Heart right ventricle (tissue), 16 donors: ENCODE results near the gene MYO15A. TPM values are rescaled to one million over a fixed set of nuclear protein-coding genes. Genes with fewer than 3 reads are reported as not detected.

ENCODE experiments used
- ATAC-seq, 8 donors: fragments of 200-7000 bp; cut with Tn5 transposase; one replicate each; pipeline ENCODE4 v1.9.1; 2020; ENCODE audit warnings: mild to moderate bottlenecking in 8 of 8, moderate library complexity in 8 of 8, moderate number of reproducible peaks in 1 of 8
- DNase-seq, 2 donors: peaks; one replicate each; pipeline ENCODE4 v3.0.0-alpha.2; 2020
- H3K27ac ChIP-seq, 10 donors: fragments of 200-600 bp; sonication (generic) in 2 of 10; one replicate each; pipeline versions ENCODE4 v1.5.0 to v1.8.0; 2020 to 2022; ENCODE audit warnings: mild to moderate bottlenecking in 3 of 10
- H3K27me3 ChIP-seq, 7 donors: fragments of 200-600 bp; one replicate each; pipeline ENCODE4 v1.8.0; 2021 to 2022; ENCODE audit warnings: mild to moderate bottlenecking in 2 of 7
- H3K36me3 ChIP-seq, 9 donors: fragments of 200-600 bp; sonication (generic) in 1 of 9; one replicate each; pipeline versions ENCODE4 v1.5.0 to v1.8.0; 2020 to 2022; ENCODE audit warnings: mild to moderate bottlenecking in 2 of 9
- H3K4me1 ChIP-seq, 9 donors: fragments of 200-600 bp; sonication (generic) in 1 of 9; one replicate each; pipeline versions ENCODE4 v1.5.0 to v1.8.0; 2020 to 2022; ENCODE audit warnings: mild to moderate bottlenecking in 4 of 9
- H3K4me3 ChIP-seq, 10 donors: fragments of 200-600 bp; sonication (generic) in 2 of 10; one replicate each; pipeline versions ENCODE4 v1.5.0 to v1.8.0; 2020 to 2022; ENCODE audit warnings: mild to moderate bottlenecking in 7 of 10, moderate library complexity in 2 of 10
- H3K9me3 ChIP-seq, 11 donors: fragments of 200-600 bp in 10 of 11; sonication (generic) in 2 of 11; one replicate each; pipeline versions ENCODE4 v1.5.0 to v1.8.0; 2013 to 2022; ENCODE audit warnings: mild to moderate bottlenecking in 2 of 11, control low read depth in 1 of 11, moderate library complexity in 1 of 11
- CTCF ChIP-seq, 9 donors: fragments of 200-600 bp; sonication (generic) in 2 of 9; IDR thresholded peaks; one replicate each; pipeline versions ENCODE4 v1.5.0 to v1.8.0; 2021 to 2022; ENCODE audit warnings: antibody characterized with exemption in 9 of 9, mild to moderate bottlenecking in 5 of 9, moderate library complexity in 1 of 9
- WGBS, 2 donors: extraction: QIAGEN DNeasy Blood & Tissue Kit; methylation state at CpG; one replicate each; pipeline ENCODE4 v1.1.7; 2013; ENCODE audit warnings: inconsistent platforms in 1 of 2; 5-methylcytosine and 5-hydroxymethylcytosine counted together
- intact Hi-C, 10 donors: fragments of 100-400 bp; cut with DNase I; formaldehyde crosslinking; loops; one replicate each; pipeline versions ENCODE4 v1.11.1 to v1.14.2; 2022
- polyA plus RNA-seq, 2 donors: library from polyadenylated mRNA; stranded (reverse); fragments of 200-250 nt; gene quantifications; one replicate each; pipeline ENCODE4 v1.2.3, GENCODE V29; 2013
- total RNA-seq, 10 donors: library from RNA; stranded (reverse); fragmentation: NEBNext Ultra II Directional in 3 of 10; extraction: Animal tissue kit (Norgen Biotek cat#: 25700) in 3 of 10; gene quantifications; one replicate each; pipeline versions ENCODE4 v1.2.1 to v1.2.4, GENCODE V29; 2021 to 2023
- donor health status: Arrhythmogenic right ventricular cardiomyopathy.
- donor health status: ischemic (EF 13 %, LVEDD 7.1; RV severe dilation, severe dysfunction).
- donor health status: healthy with polysubstance abuse.
- donor health status: DM: no; HTN: yes; CAD: no.
- donor health status: DM: no; HTN: no; CAD: no.
- donor health status: ischemic (EF 25% LVEDD 6.9; RV normal size, moderate dysfunction).
- donor health status: ischemic (EF 25% LVEDD 5.7; RV mildly dilated, moderate dysfunction).
- donor health status: healthy.
- donor health status: DM: yes; HTN: yes; CAD: no.
- donor health status: Ischemic cardiomyopathy.
- donor health status: ischemic (EF 35%, LVEDD 5.7; RV mildly dilated, moderate dysfunction).
- donor health status: nonischemic (EF 11% LVEDD 7.7; RV severe dilation, severe dysfunction).
- donor health status: DM: yes; HTN: yes; CAD: no.
- donor health status: PGD.
- donor health status: ischemic (EF 29% LVEDD 5.4; RV normal size, mild dysfunction).
- donor health status: nonischemic (EF 23%, LVEDD 6.1; RV moderate dilation, normal function).

Gene MYO15A
- total and polyA plus RNA-seq, 12 donors, result 0.11 to 1.2 (median 0.27) TPM; not detected in 3

- Histone ChIP-seq H3K36me3 (no peaks in the 10 kb centered on the region), H3K27me3 (peaks cover 0 to 5% (median 0%) of the 10 kb centered on the region in 7 donors), H3K4me1 (no peaks in the 10 kb centered on the region), H3K9me3 (peaks cover 0 to 18% (median 0%) of the 10 kb centered on the region in 11 donors), H3K27ac (no peak overlapping the region), H3K4me3 (no peak overlapping the region)
- TF ChIP-seq CTCF (IDR thresholded peaks at IDR 0.05), result no peak
- WGBS, 2 donors, result 91 to 94% methylated on average over 32 to 33 of the region's 33 CpGs
- DNase-seq (no peak), ATAC-seq (peak in 1 of 8 donors; percentile 8)
- intact Hi-C loops, result no loop called here
These were observed 9.7 kb downstream of the MYO15A start for GRCh38 chr17:18117982-18118975.

- no peaks in the 10 kb centered on the region for H3K4me1 ChIP-seq
- no peaks in the 10 kb centered on the region for H3K36me3 ChIP-seq
- ATAC-seq (no peak), DNase-seq (no peak)
- H3K4me3 ChIP-seq, result no peak overlapping the region
- peaks cover 0 to 5% (median 0%) of the 10 kb centered on the region in 7 donors for H3K27me3 ChIP-seq
- peaks cover 0 to 18% (median 0%) of the 10 kb centered on the region in 11 donors for H3K9me3 ChIP-seq
- no peak for TF ChIP-seq CTCF (IDR thresholded peaks at IDR 0.05)
- H3K27ac ChIP-seq, result no peak overlapping the region
- 96 to 97% methylated on average over 55 to 57 of the region's 57 CpGs for WGBS, 2 donors
- intact Hi-C loops, result no loop called here
These were observed 10.7 kb downstream of the MYO15A start for GRCh38 chr17:18119166-18119745.

GRCh38 chr17:18119938-18120337, 11.4 kb downstream of the MYO15A start:
- DNase-seq (no peak), ATAC-seq (no peak)
- WGBS, 2 donors, result 98% methylated on average over 26 to 30 of the region's 30 CpGs
- H3K4me3 ChIP-seq, result no peak overlapping the region
- H3K36me3 ChIP-seq, result no peaks in the 10 kb centered on the region
- TF ChIP-seq CTCF (IDR thresholded peaks at IDR 0.05), result no peak
- no peak overlapping the region for H3K27ac ChIP-seq
- intact Hi-C loops, result no loop called here
- H3K9me3 ChIP-seq, result peaks cover 0 to 18% (median 0%) of the 10 kb centered on the region in 11 donors
- peaks cover 0 to 5% (median 0%) of the 10 kb centered on the region in 7 donors for H3K27me3 ChIP-seq
- no peaks in the 10 kb centered on the region for H3K4me1 ChIP-seq

GRCh38 chr17:18120461-18121017, 12.0 kb downstream of the MYO15A start:
- Histone ChIP-seq H3K4me1 (no peaks in the 10 kb centered on the region), H3K36me3 (no peaks in the 10 kb centered on the region), H3K4me3 (no peak overlapping the region), H3K27ac (no peak overlapping the region), H3K27me3 (peaks cover 0 to 5% (median 0%) of the 10 kb centered on the region in 7 donors), H3K9me3 (peaks cover 0 to 18% (median 0%) of the 10 kb centered on the region in 11 donors)
- intact Hi-C loops, result no loop called here
- no peak for TF ChIP-seq CTCF (IDR thresholded peaks at IDR 0.05)
- DNase-seq (no peak), ATAC-seq (no peak)
- 69 to 97% methylated on average over 29 to 68 of the region's 68 CpGs for WGBS, 2 donors
